Smooth muscle cell (in vitro differentiated cells): ENCODE data around the gene CYSRT1. TPM values are rescaled to one million over a fixed set of nuclear protein-coding genes. Genes with fewer than 3 reads are reported as not detected.

Source experiments
- DNase-seq: peaks from one replicate; lab custom pipeline; 2025; ENCODE audit not compliant: unreplicated experiment; lab: John Stamatoyannopoulos, UW
- H2AFZ ChIP-seq: fragments of 200-600 bp; sonication (generic); 2 replicates; pipeline ENCODE4 v1.6.0; 2016; ENCODE audit warnings: antibody characterized with exemption, low read depth, mild to moderate bottlenecking
- H3F3A ChIP-seq: fragments of 200-600 bp; sonication (generic); 2 replicates; pipeline ENCODE4 v1.6.0; 2017; ENCODE audit warnings: antibody characterized with exemption, low read depth
- H3K27ac ChIP-seq: fragments of 200-600 bp; sonication (generic); 2 replicates; pipeline ENCODE4 v1.5.1; 2016; ENCODE audit warnings: low read depth, mild to moderate bottlenecking
- H3K27me3 ChIP-seq: fragments of 200-600 bp; sonication (generic); 2 replicates; pipeline ENCODE4 v1.6.1; 2016; ENCODE audit warnings: low read depth, mild to moderate bottlenecking
- H3K36me3 ChIP-seq: fragments of 200-600 bp; sonication (generic); 2 replicates; pipeline ENCODE4 v1.5.1; 2016; ENCODE audit warnings: low read depth
- H3K4me1 ChIP-seq: fragments of 200-600 bp; sonication (generic); 2 replicates; pipeline ENCODE4 v1.5.1; 2016; ENCODE audit warnings: low read depth
- H3K4me2 ChIP-seq: fragments of 200-600 bp; sonication (generic); 2 replicates; pipeline ENCODE4 v1.6.0; 2016; ENCODE audit warnings: mild to moderate bottlenecking
- H3K4me3 ChIP-seq: fragments of 200-600 bp; sonication (generic); 2 replicates; pipeline ENCODE4 v1.5.1; 2016; ENCODE audit warnings: mild to moderate bottlenecking
- H3K79me2 ChIP-seq: fragments of 200-600 bp; sonication (generic); 2 replicates; pipeline ENCODE4 v1.6.0; 2016; ENCODE audit warnings: low read depth, mild to moderate bottlenecking
- H3K9ac ChIP-seq: fragments of 200-600 bp; sonication (generic); 2 replicates; pipeline ENCODE4 v1.6.0; 2016; ENCODE audit warnings: low read depth
- H3K9me3 ChIP-seq: fragments of 200-600 bp; sonication (generic); replicated peaks from 2 replicates; pipeline ENCODE4 v1.5.1; 2016; ENCODE audit warnings: low read depth
- H4K20me1 ChIP-seq: fragments of 200-600 bp; sonication (generic); 2 replicates; pipeline ENCODE4 v1.6.0; 2016; ENCODE audit warnings: low read depth
- WGBS: methylation state at CpG from one replicate; pipeline ENCODE4 v1.1.7; 2016; ENCODE audit warnings: low lambda C conversion rate; 5-methylcytosine and 5-hydroxymethylcytosine counted together
- polyA plus RNA-seq: library from polyadenylated mRNA; unstranded; fragments of >200 nt; fragmentation: Nextera tagmentation; extraction: Ambion mirVana; gene quantifications from 2 replicates; pipeline ENCODE4 v1.2.1, GENCODE V29; 2016
- total RNA-seq: library from RNA; depleted of rRNA; stranded (reverse); fragments of >200 nt; gene quantifications from 2 replicates; pipeline ENCODE4 v1.2.3, GENCODE V29; 2014
- TF ChIP-seq, protein P1 (sequence below): fragments of 200-600 bp; sonication (generic); IDR thresholded peaks from 2 replicates; pipeline ENCODE4 v1.5.1; 2017; ENCODE audit warnings: borderline replicate concordance, mild to moderate bottlenecking, antibody characterized with exemption; ENCODE audit not compliant: insufficient read depth, poor library complexity, severe bottlenecking

The CYSRT1 gene
- total and polyA plus RNA-seq, 2 experiments from 2014 or later: 2.3 to 2.4 TPM

DNA sequence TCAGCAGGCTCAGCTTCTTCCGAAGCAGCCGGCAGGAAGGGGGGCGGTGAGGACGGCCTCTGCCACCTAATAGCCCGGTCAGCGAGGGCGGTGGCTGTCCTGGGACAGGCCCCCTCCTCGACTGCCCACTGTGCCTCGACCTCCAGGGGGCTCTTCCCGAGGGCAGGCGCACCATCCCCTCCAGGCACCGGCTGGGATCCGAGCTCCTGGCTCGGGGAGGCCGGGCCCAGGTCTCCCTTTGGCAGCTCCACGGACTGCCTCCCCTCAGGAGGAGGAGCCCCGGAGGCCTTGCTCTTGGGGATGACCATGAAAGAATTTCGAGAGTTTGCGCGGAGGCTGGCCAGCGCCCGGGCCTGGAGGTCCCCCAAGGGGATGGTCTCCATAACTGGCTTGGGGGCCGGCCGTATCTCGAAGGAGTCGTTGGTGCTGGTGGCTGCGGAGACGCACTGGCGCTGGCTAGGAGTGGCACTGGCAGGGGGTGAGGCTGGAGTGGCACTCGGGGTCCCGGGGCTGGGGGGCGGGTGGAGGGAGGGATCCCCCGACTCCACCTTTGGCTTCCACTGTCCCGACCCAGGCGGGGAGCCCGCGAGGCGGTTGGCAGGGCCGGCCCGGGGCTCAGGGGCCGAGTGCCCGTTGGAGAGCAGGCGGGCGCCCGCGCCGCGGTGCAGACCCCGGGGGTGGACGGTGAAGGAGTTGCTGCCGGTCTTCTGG is 25.4 kb upstream of the CYSRT1 start:
- H3K4me1 ChIP-seq: peaks cover 26% of the 10 kb centered on the region
- H3K27ac ChIP-seq: no peak overlapping the region
- DNase-seq: no peak
- H3F3A ChIP-seq: no peaks in the 10 kb centered on the region
- TF ChIP-seq, protein P1, sequence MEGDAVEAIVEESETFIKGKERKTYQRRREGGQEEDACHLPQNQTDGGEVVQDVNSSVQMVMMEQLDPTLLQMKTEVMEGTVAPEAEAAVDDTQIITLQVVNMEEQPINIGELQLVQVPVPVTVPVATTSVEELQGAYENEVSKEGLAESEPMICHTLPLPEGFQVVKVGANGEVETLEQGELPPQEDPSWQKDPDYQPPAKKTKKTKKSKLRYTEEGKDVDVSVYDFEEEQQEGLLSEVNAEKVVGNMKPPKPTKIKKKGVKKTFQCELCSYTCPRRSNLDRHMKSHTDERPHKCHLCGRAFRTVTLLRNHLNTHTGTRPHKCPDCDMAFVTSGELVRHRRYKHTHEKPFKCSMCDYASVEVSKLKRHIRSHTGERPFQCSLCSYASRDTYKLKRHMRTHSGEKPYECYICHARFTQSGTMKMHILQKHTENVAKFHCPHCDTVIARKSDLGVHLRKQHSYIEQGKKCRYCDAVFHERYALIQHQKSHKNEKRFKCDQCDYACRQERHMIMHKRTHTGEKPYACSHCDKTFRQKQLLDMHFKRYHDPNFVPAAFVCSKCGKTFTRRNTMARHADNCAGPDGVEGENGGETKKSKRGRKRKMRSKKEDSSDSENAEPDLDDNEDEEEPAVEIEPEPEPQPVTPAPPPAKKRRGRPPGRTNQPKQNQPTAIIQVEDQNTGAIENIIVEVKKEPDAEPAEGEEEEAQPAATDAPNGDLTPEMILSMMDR: no peak
- peak overlapping the region; percentile 86 for H3K4me2 ChIP-seq
- H3K79me2 ChIP-seq: peaks cover 56% of the 10 kb centered on the region
- peak overlapping the region; percentile 17 for H3K9ac ChIP-seq
- no peaks in the 10 kb centered on the region for H3K27me3 ChIP-seq
- no peaks in the 10 kb centered on the region for H3K9me3 ChIP-seq
- 14% methylated on average over 45 of the region's 51 CpGs for WGBS
- peak overlapping the region; percentile 59 for H3K4me3 ChIP-seq
- no peaks in the 10 kb centered on the region for H3K36me3 ChIP-seq
- H2AFZ ChIP-seq: no peak overlapping the region
- H4K20me1 ChIP-seq: peaks cover 53% of the 10 kb centered on the region

DNA sequence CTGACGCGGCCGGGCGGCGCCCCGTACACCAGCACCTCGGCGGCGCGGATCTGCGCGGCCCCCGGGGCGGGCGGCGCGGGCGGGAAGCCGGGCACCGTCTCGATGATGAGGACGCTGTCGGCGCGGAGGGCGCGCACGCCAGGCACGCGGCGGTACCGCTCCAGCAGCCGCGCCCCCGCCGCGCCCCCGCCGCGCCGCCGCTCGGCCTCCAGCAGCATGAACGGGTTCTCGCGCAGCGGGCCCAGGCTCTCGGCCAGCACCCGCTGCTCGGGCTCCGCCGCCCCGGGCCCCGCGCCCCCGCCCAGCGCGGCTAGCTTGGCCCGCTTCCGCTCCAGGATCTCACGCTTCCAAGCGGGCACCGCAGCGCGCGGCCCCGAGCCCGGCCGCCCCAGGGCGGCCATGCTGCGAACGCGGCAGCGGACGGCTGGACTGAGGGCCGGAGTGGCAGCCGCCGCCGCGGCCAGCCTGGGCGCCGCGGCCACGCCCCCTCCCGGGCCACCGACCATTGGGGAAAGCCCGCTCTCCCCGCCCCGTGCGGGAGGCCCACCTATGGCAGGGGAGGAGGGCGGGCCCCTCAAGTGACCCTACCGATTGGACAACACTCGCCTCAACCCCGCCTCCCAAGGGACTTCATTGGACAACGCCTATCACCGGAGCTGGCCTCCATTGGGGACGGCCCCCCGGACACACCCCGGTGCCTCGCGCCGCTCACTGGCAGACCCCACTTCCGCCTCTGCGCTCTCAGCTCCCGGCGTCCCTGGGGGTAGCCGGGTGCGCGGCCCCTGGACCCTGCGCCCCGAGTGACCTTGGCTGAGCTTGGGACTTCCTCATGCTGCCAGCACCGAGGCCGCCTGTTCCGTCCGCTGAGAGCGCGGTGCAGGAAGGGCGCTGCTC is 24.4 kb upstream of the CYSRT1 start, which contains the start of gene TPRN:
TSS of gene TPRN (minus strand) at position 431 of the 894 bp plus-strand sequence. CDS start at position 401, 30 bp downstream.
- H2AFZ ChIP-seq: peak within 1 kb of the TSS; percentile 23
- TF ChIP-seq, protein P1: no peak
- H3F3A ChIP-seq: no peaks in the 10 kb centered on the region
- peak within 1 kb of the TSS; percentile 94 for H3K4me2 ChIP-seq
- WGBS: 2% methylated on average over 86 of the region's 118 CpGs
- peak; percentile 92 for DNase-seq
- peaks cover 58% of the 10 kb centered on the region for H3K79me2 ChIP-seq
- H3K9ac ChIP-seq: peak within 1 kb of the TSS; percentile 65
- no peaks in the 10 kb centered on the region for H3K9me3 ChIP-seq
- H3K4me3 ChIP-seq: peak within 1 kb of the TSS; percentile 70
- H3K27me3 ChIP-seq: no peaks in the 10 kb centered on the region
- no peaks in the 10 kb centered on the region for H3K36me3 ChIP-seq
- peaks cover 43% of the 10 kb centered on the region for H4K20me1 ChIP-seq
- peaks cover 30% of the 10 kb centered on the region for H3K4me1 ChIP-seq
- peak within 1 kb of the TSS; percentile 13 for H3K27ac ChIP-seq

DNA sequence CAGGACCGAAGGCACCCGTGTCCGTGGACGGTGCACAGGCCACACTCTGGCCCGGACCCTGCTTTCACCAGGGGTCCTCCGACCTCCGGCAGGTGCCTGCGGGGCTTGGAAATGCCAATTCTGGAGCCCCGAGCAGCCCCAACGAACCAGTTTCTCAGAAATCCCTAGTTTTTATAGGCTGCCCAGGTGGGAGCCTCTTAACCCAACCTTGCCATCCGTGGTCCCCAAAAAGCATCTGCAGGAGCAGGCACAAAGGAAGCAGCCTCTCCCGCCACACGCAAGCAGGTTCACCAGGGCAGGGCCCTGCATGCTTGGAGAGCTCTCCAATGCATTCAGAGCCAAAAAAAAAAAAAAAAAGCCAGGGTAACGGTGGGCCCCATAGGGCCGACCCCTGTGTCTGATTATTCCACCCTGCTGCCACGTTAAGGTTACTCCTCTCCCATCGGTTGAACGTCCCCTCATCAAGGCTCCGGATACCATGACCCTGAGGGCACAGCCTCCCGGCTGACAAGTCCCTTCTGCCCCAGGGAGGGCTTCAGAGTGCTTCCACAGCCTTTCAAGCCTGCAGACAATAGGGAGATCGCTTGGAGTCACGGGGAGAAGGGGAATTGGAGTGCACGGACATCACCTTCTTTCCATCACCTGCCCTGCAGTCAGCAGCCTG is 23.6 kb upstream of the CYSRT1 start:
- H3K27ac ChIP-seq: peak overlapping the region; percentile 13
- peaks cover 32% of the 10 kb centered on the region for H3K4me1 ChIP-seq
- DNase-seq: no peak
- peak overlapping the region; percentile 65 for H3K9ac ChIP-seq
- 22% methylated on average over 23 of the region's 23 CpGs for WGBS
- H3K27me3 ChIP-seq: no peaks in the 10 kb centered on the region
- no peaks in the 10 kb centered on the region for H3K9me3 ChIP-seq
- H3K36me3 ChIP-seq: no peaks in the 10 kb centered on the region
- H4K20me1 ChIP-seq: peaks cover 35% of the 10 kb centered on the region
- no peaks in the 10 kb centered on the region for H3F3A ChIP-seq
- H2AFZ ChIP-seq: peak overlapping the region; percentile 23
- TF ChIP-seq, protein P1: no peak
- peak overlapping the region; percentile 70 for H3K4me3 ChIP-seq
- H3K79me2 ChIP-seq: peaks cover 66% of the 10 kb centered on the region
- H3K4me2 ChIP-seq: peak overlapping the region; percentile 94
